NCI-H1436 treated with DMSO at 0.1 percent for 48 hours (cell line): ENCODE data around the gene CHCHD10.

Source experiments
- DNase-seq: peaks from one replicate; lab custom pipeline; 2025; lab: John Stamatoyannopoulos, UW

Gene CHCHD10

DNA sequence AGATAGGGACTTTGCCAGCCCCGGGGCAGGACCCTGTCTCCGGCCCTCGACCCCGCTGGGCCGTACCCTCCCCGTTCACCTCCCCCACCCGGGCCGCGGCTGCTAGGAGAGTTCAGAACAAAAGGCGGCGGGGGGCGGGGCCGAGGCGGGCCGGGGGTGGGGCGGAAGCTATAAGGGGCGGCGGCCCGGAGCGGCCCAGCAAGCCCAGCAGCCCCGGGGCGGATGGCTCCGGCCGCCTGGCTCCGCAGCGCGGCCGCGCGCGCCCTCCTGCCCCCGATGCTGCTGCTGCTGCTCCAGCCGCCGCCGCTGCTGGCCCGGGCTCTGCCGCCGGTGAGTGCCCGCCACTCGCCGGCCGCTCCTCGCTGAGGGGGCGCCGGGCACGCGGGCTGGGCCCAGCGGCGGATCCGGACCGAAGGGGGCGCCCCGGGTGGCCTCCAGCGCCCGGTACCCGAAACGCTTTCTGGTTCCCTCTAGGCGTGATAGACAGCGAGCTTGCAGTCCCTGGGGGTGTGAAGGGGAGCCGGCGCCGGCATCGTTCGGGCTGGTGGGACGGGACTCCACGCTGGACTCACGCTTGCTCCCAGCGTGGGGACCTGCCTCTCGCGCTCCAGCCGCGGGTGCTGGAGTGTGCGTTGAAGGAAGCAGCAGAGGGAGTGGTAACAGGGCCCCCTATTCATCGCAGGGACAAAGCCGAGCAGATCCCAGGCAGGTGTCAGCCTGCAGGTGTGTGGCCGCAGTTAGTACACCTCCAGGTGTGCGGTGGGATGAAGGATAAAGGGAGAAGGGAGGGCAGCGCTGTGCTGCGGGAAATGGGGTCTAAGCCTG, 5.1 kb upstream of the CHCHD10 start, which contains the start of gene MMP11:
Gene MMP11, plus strand, starts transcription at position 201 of the 825 bp plus-strand sequence. Its CDS starts 22 bp downstream, at position 223.
- no peak for DNase-seq

GRCh38 chr22:23772315-23772648, 4.5 kb upstream of the CHCHD10 start:
- DNase-seq, result no peak

GRCh38 chr22:23769321-23769965, 1.7 kb upstream of the CHCHD10 start:
- DNase-seq, result no peak

GRCh38 chr22:23767303-23767672, 484 bp downstream of the CHCHD10 start:
- DNase-seq, result no peak

- no peak for DNase-seq
Measured at GRCh38 chr22:23764899-23765881, 2.6 kb downstream of the CHCHD10 start.

- DNase-seq, result no peak
Measured at GRCh38 chr22:23763954-23764353, 3.8 kb downstream of the CHCHD10 start.

- DNase-seq, result no peak
Measured at GRCh38 chr22:23763579-23763945, 4.2 kb downstream of the CHCHD10 start.

DNA sequence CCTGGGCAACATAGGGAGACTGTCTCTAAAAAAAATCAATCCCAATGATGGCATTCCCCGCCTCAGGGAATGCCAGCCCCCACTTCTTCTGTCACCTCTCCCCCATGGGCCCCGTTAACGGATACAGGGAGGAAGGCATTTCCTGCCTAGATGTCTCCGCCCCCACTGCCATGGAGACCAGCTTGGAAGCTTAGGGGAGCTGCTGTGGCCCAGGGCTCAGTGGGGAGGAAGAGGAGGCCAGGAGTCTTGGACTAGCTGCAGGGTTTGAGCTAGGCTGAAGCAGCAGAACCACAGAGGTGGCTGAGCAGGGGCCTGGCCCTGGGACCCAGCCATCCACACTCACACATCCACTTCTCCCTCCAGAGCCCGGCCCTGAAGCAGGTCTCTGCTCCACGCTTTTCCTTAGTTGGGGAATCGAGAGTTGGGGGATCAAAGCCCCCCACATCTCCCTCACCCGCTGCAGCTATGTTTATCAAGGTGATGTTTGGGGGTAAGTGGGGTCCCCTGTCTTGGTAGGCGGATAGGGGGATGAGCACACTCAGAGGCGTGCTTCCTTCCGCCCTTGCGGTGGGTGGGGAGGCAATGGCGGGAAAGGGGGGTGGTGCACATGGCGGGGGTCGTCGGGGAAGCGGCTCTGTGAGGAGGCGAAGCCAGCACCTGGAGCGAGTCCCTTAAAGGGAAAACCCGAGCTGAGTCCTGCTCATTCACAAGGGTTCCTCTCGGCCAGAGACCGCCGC, 4.8 kb downstream of the CHCHD10 start, which contains the start of gene C22orf15:
Gene C22orf15, plus strand, starts transcription at position 149 of the 737 bp plus-strand sequence. Its CDS starts 317 bp downstream, at position 466.
- no peak for DNase-seq

DNA sequence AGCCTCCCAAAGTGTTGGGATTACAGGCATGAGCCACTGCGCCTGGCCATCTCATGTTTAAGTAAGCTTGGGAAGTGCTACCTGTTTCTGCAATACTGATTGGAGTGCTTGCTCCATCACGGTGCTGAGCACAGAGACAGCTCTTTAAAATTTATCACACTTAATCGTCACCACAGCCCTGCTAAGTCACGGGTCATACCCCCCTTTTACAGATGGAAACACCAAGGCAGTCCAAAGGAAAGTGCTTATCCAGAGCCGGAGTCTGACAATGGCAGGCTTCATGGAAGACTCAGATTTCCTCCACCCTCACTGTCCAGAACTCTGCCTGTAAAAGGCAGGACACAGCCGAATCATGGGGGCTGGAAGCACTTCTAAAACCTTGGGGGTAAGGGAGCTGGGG, 7.7 kb downstream of the CHCHD10 start:
- no peak for DNase-seq

GRCh38 chr22:23759566-23759965, 8.2 kb downstream of the CHCHD10 start:
- DNase-seq, result no peak

- DNase-seq, result no peak
Measured at GRCh38 chr22:23756891-23757290, 10.9 kb downstream of the CHCHD10 start.

- no peak for DNase-seq
Measured at GRCh38 chr22:23755711-23756110, 12.1 kb downstream of the CHCHD10 start.

DNA sequence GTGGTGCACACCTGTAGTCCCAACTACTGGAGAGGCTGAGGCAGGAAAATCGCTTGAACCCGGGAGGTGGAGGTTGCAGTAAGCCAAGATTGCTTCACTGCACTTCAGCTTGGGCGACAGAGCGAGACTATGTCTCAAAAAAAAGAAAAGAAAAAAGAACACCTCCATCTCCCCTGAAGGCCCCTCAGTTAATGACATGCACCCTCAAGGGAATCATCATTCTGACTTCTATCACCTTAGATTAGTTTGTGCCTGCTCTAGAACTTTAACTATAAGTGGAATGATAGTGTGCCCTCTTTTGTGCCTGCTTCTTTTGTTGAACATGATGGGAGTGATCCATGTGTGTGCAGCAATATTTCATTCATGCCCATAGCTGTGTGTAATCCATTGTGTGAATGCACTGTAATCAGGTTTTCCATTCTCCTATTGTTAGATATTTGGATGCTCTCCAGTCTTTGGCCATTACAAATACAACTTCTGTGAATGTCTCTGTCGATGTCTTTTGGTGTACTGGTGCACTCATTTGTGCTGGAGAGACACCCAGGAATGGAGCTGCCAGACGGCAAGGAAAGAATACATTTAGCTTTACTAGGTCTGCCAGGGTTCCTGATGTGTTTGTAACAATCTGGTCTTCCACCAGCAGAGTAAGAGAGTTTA, 12.7 kb downstream of the CHCHD10 start:
- no peak for DNase-seq

DNA sequence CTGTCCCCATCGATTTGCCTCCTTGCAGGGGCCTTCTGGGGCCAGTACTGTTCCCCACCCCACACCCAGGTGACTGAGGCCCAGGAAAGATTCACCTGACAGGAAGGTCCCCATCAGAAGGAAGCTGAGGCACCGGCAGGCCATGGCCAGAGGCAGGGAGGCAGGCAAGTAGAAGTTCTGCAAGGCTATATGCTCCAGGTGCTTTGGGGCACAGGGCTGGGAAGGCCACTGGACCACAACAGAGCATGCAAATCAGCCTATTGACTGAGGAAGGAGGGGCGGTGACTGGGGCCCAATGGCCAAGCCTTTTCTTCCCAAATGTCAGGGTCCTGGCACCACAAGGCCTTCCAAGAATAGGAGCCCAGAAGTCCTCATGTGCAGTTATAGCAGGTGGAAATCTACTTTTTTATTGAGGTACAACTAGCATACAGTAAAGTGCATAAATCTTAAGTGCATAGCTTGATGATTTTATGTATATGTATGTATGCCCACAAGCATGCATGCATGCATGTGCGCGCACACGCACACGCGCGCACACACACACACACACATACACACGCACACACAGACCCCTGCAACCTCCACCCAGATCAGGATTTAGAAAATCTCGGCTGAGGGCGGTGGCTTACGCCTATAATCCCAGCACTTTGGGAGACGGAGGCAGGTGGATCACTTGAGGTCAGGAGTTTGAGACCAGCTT, 13.4 kb downstream of the CHCHD10 start, which contains the start of gene VPREB3:
Gene VPREB3, minus strand, starts transcription at position 206 of the 700 bp plus-strand sequence. Its CDS starts 62 bp downstream, at position 144.
- no peak for DNase-seq

GRCh38 chr22:23753385-23753784, 14.4 kb downstream of the CHCHD10 start:
- no peak for DNase-seq

- DNase-seq, result no peak
Measured at GRCh38 chr22:23752750-23753149, 15.0 kb downstream of the CHCHD10 start.

- no peak for DNase-seq
Measured at GRCh38 chr22:23752090-23752691, 15.6 kb downstream of the CHCHD10 start.

- no peak for DNase-seq
Measured at GRCh38 chr22:23751441-23751996, 16.3 kb downstream of the CHCHD10 start.

DNA sequence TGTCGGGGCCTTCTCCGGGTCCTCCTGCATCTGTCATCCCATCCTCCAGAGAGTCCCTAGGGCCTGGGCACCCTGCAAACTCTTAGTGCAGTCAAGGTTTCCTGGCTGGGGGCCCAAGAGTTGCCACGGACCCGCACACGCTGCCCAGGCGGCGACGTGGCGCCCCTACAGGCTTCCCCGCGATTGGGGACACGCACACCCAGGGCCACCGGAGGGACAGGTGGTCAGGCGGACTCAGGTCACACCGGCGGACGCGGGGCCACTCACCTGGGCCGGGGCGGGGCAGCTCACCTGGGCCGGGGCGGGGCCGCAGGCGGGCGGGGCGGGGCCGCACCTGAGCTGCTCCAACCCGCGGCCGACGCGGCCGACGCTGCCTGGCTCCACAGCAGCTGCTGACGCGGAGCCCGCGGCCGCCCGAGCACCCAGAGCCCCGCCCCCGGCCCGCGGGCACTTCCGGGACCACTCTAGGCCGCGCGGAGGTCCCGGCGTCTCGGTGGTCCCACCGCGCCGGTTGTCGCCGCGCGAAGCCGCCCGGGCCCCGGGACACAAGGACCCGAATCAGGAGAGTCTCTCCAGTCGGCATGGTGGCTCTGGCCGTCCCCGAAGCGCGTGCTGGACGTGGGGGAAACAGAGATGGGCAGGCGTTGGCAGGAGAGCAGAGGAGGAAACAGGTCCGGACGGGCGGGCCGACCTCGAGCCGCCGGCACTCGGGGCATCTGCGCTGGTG, 16.9 kb downstream of the CHCHD10 start, which contains the start of gene ZNF70:
Gene ZNF70, minus strand, starts transcription at position 399 of the 727 bp plus-strand sequence. CDS start 5,972 bp downstream, outside the sequence.
- peak; percentile 30 for DNase-seq
